Keratinocyte (primary cell): Measurements from ENCODE around the gene HVCN1. TPM values are rescaled to one million over a fixed set of nuclear protein-coding genes. Genes with fewer than 3 reads are reported as not detected.

ENCODE experiments used
- DNase-seq: peaks from one replicate; pipeline ENCODE4 v3.0.0-alpha.2; 2011; ENCODE audit warnings: low read depth, missing footprints, low spot score
- FAIRE-seq: peaks from 2 replicates; lab custom pipeline; 2011; peaks lifted over from hg19 to GRCh38; lab: Jason Lieb, UNC
- H2AFZ ChIP-seq: 2 replicates; pipeline ENCODE4 v1.6.0; 2012; ENCODE audit warnings: low read length, control low read depth, inconsistent platforms; ENCODE audit not compliant: control insufficient read depth
- H3K27ac ChIP-seq: 2 replicates; pipeline ENCODE4 v1.5.1; 2011; ENCODE audit warnings: low read length; ENCODE audit not compliant: control insufficient read depth, insufficient read depth
- H3K27me3 ChIP-seq: 3 replicates; pipeline ENCODE4 v1.6.0; 2011; ENCODE audit warnings: low read length; ENCODE audit not compliant: control insufficient read depth, insufficient read depth; ENCODE audit errors: extremely low read depth
- H3K36me3 ChIP-seq, 2 experiments: 2 replicates in 1 of 2; 3 replicates in 1 of 2; pipeline ENCODE4 v1.5.1; 2011; ENCODE audit warnings: low read length in 2 of 2, mild to moderate bottlenecking in 1 of 2; ENCODE audit not compliant: control insufficient read depth in 2 of 2, insufficient read depth in 2 of 2; ENCODE audit errors: extremely low read depth in 1 of 2
- H3K4me1 ChIP-seq: 3 replicates; pipeline ENCODE4 v1.5.1; 2011; ENCODE audit warnings: low read length; ENCODE audit not compliant: control insufficient read depth, insufficient read depth; ENCODE audit errors: extremely low read depth
- H3K4me2 ChIP-seq: 3 replicates; pipeline ENCODE4 v1.6.0; 2011; ENCODE audit warnings: low read depth, low read length; ENCODE audit not compliant: control insufficient read depth, insufficient read depth; ENCODE audit errors: extremely low read depth
- H3K4me3 ChIP-seq, 3 experiments: fragments of 200-600 bp in 1 of 3; sonication (generic) in 1 of 3; 2 replicates in 2 of 3; 3 replicates in 1 of 3; pipeline ENCODE4 v1.5.1; 2011 to 2016; ENCODE audit warnings: low read length in 3 of 3, mild to moderate bottlenecking in 3 of 3, control low read depth in 2 of 3, inconsistent platforms in 1 of 3, low read depth in 1 of 3, mixed read lengths in 1 of 3, mixed run types in 1 of 3, moderate library complexity in 1 of 3; ENCODE audit not compliant: control insufficient read depth in 2 of 3, insufficient read depth in 2 of 3; ENCODE audit errors: extremely low read depth in 1 of 3
- H3K79me2 ChIP-seq: 2 replicates; pipeline ENCODE4 v1.6.0; 2012; ENCODE audit warnings: low read length; ENCODE audit not compliant: control insufficient read depth, insufficient read depth
- H3K9ac ChIP-seq: 3 replicates; pipeline ENCODE4 v1.6.0; 2011; ENCODE audit warnings: low read length; ENCODE audit not compliant: control insufficient read depth, insufficient read depth; ENCODE audit errors: extremely low read depth
- H3K9me1 ChIP-seq: 3 replicates; pipeline ENCODE4 v1.6.0; 2011; ENCODE audit warnings: low read length; ENCODE audit not compliant: control insufficient read depth, insufficient read depth; ENCODE audit errors: extremely low read depth
- H3K9me3 ChIP-seq: 2 replicates; pipeline ENCODE4 v1.5.1; 2012; ENCODE audit warnings: low read depth, low read length; ENCODE audit not compliant: control insufficient read depth
- H4K20me1 ChIP-seq: 3 replicates; pipeline ENCODE4 v1.6.0; 2011; ENCODE audit warnings: low read length; ENCODE audit not compliant: control insufficient read depth, insufficient read depth; ENCODE audit errors: extremely low read depth
- EZH2 ChIP-seq: IDR thresholded peaks from one replicate; pipeline ENCODE4 v1.6.1; 2012; ENCODE audit warnings: inconsistent platforms, mild to moderate bottlenecking, low read length, moderate library complexity
- dilution Hi-C: fragments of 300-500 bp; cut with MboI; formaldehyde crosslinking; loops from one replicate; pipeline ENCODE4 v1.7.0; 2020; ENCODE audit warnings: low sequenced_read_pairs; ENCODE audit not compliant: extremely low pct_ligation_motif_present
- polyA plus RNA-seq, 5 experiments: library from polyadenylated mRNA; depleted of rRNA in 3 of 5; stranded (reverse) in 3 of 5; stranded (forward) in 1 of 5; unstranded in 1 of 5; fragments of >200 nt; gene quantifications; 1 replicate in 1 of 5; 2 replicates in 3 of 5; 3 replicates in 1 of 5; pipeline versions ENCODE4 v1.2.1 to v1.2.3, GENCODE V29; 2011 to 2012; ENCODE audit warnings: missing spikeins in 2 of 5, low read depth in 1 of 5, low replicate concordance in 1 of 5
- TF ChIP-seq, protein P1 (sequence below), 3 experiments: IDR thresholded peaks in 1 of 3; conservative IDR thresholded peaks in 1 of 3; optimal IDR thresholded peaks in 1 of 3; 2 replicates in 2 of 3; 3 replicates in 1 of 3; pipeline versions ENCODE3 to v1.5.1; 2011; ENCODE audit warnings: low read length in 3 of 3, mild to moderate bottlenecking in 3 of 3, moderate library complexity in 2 of 3, control low read depth in 1 of 3, inconsistent platforms in 1 of 3; ENCODE audit not compliant: insufficient read depth in 2 of 3; ENCODE audit errors: extremely low read depth in 1 of 3

The HVCN1 gene
- polyA plus RNA-seq, 1 donor (not counting 4 experiments of a cell fraction or from before 2014, with no cell fraction given): 1.1 TPM

DNA sequence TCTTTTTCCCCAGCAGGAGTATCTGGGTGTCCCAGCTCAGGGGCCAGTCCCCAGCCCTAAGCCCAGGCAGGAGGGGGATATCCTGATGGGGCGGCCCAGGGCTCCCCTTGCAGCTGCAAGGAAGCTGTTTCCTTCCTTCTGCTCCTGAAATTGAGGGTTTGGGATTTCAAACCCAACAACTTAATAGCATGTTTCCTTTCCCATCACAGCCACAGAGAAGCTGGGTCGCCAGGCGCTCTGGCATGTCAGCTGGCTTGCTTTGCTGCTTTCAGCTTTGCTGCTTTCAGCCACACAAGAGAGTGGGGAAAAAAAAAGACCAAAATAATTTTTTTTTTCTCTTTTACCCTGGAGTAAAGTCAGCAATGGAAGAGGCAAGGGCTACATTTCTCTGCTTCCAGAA, 30.0 kb downstream of the HVCN1 start:
- no peaks in the 10 kb centered on the region for H3K9me1 ChIP-seq
- no peak overlapping the region for H2AFZ ChIP-seq
- TF ChIP-seq, protein P1, sequence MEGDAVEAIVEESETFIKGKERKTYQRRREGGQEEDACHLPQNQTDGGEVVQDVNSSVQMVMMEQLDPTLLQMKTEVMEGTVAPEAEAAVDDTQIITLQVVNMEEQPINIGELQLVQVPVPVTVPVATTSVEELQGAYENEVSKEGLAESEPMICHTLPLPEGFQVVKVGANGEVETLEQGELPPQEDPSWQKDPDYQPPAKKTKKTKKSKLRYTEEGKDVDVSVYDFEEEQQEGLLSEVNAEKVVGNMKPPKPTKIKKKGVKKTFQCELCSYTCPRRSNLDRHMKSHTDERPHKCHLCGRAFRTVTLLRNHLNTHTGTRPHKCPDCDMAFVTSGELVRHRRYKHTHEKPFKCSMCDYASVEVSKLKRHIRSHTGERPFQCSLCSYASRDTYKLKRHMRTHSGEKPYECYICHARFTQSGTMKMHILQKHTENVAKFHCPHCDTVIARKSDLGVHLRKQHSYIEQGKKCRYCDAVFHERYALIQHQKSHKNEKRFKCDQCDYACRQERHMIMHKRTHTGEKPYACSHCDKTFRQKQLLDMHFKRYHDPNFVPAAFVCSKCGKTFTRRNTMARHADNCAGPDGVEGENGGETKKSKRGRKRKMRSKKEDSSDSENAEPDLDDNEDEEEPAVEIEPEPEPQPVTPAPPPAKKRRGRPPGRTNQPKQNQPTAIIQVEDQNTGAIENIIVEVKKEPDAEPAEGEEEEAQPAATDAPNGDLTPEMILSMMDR (optimal IDR thresholded peaks at IDR 0.05 in 1 of 3, IDR thresholded peaks at IDR 0.05 in 1 of 3, conservative IDR thresholded peaks at IDR 0.05 in 1 of 3; ENCODE audit: extremely low read depth in 1 of 3, insufficient read depth in 2 of 3, low read length in 3 of 3): no peak
- TF ChIP-seq EZH2: no peak
- no peaks in the 10 kb centered on the region for H3K79me2 ChIP-seq
- no peak overlapping the region for H3K4me3 ChIP-seq
- H3K36me3 ChIP-seq: no peaks in the 10 kb centered on the region
- FAIRE-seq: no peak
- H3K27ac ChIP-seq: no peak overlapping the region
- DNase-seq: no peak
- dilution Hi-C loops: no loop called here
- no peak overlapping the region for H3K9ac ChIP-seq
- no peaks in the 10 kb centered on the region for H3K27me3 ChIP-seq
- no peaks in the 10 kb centered on the region for H3K4me1 ChIP-seq
- H4K20me1 ChIP-seq: no peaks in the 10 kb centered on the region
- no peak overlapping the region for H3K4me2 ChIP-seq
- H3K9me3 ChIP-seq: no peaks in the 10 kb centered on the region

DNA sequence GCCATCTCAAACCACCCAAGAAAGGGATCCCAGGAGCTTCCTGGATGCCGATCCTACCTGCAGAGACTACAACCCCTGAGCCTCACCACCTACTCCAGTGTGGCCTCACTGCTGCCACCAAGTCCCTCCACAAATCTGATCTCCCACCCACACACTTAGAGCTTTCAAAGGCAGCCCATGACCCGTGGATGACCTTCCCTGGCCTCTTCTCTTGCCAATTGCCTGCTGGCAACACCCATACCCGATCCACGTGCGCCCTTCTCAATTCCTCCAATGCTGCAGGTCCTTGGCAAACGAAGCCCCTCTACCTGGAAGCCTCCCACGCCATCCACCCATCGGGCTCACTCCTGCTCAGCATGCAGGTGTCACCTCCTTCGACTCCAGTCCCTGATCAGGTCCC, 30.7 kb downstream of the HVCN1 start:
- Histone ChIP-seq H3K4me3 (no peak overlapping the region), H3K79me2 (no peaks in the 10 kb centered on the region), H3K9ac (no peak overlapping the region), H3K4me2 (no peak overlapping the region), H3K27ac (no peak overlapping the region), H3K9me1 (no peaks in the 10 kb centered on the region), H4K20me1 (no peaks in the 10 kb centered on the region), H3K9me3 (no peaks in the 10 kb centered on the region), H3K4me1 (no peaks in the 10 kb centered on the region), H2AFZ (no peak overlapping the region), H3K27me3 (no peaks in the 10 kb centered on the region), H3K36me3 (no peaks in the 10 kb centered on the region)
- dilution Hi-C loops: no loop called here
- FAIRE-seq: no peak
- no peak for DNase-seq
- TF ChIP-seq EZH2: no peak
- TF ChIP-seq, protein P1 (optimal IDR thresholded peaks at IDR 0.05 in 1 of 3, IDR thresholded peaks at IDR 0.05 in 1 of 3, conservative IDR thresholded peaks at IDR 0.05 in 1 of 3; ENCODE audit: extremely low read depth in 1 of 3, insufficient read depth in 2 of 3, low read length in 3 of 3): no peak
